CD4-positive, alpha-beta memory T cell (primary cell): Measurements from ENCODE around the gene KLHL40. TPM values are rescaled to one million over a fixed set of nuclear protein-coding genes. Genes with fewer than 3 reads are reported as not detected.

ENCODE experiments used
- CTCF ChIA-PET: fragments of 350-600 bp; sonication (Branson Sonifier 250); formaldehyde crosslinking; loops from one replicate; lab custom pipeline; 2021; ENCODE audit warnings: inconsistent platforms; ENCODE audit not compliant: partially characterized antibody; lab: Charles Lee
- POLR2A ChIA-PET: fragments of 350-600 bp; sonication (Branson Sonifier 250); formaldehyde crosslinking; loops from one replicate; lab custom pipeline; 2021; ENCODE audit not compliant: partially characterized antibody; lab: Charles Lee
- DNase-seq, 5 donors: peaks; one replicate each; pipeline versions ENCODE4 v3.0.0 to v3.0.0-alpha.2; 2020 to 2022; ENCODE audit warnings: mixed read lengths in 1 of 5
- H3K27ac ChIP-seq: one replicate; pipeline ENCODE4 v1.7.0; 2013; ENCODE audit warnings: low read depth, low read length
- H3K27me3 ChIP-seq: 2 replicates; pipeline ENCODE4 v1.7.0; 2013; ENCODE audit warnings: mild to moderate bottlenecking, low read length, moderate library complexity; ENCODE audit not compliant: insufficient read depth
- H3K36me3 ChIP-seq: 2 replicates; pipeline ENCODE4 v1.7.0; 2013; ENCODE audit warnings: mild to moderate bottlenecking, low read length, moderate library complexity; ENCODE audit not compliant: insufficient read depth
- H3K4me1 ChIP-seq: 2 replicates; pipeline ENCODE4 v1.7.0; 2013; ENCODE audit warnings: mild to moderate bottlenecking, low read length, moderate library complexity; ENCODE audit not compliant: insufficient read depth
- H3K4me3 ChIP-seq, 2 donors: one replicate each; pipeline ENCODE4 v1.7.0; 2013; ENCODE audit warnings: low read length in 2 of 2, mild to moderate bottlenecking in 1 of 2
- H3K9me3 ChIP-seq, 2 donors: one replicate each; pipeline ENCODE4 v1.7.0; 2013; ENCODE audit warnings: low read length in 2 of 2, control low read depth in 1 of 2; ENCODE audit not compliant: control insufficient read depth in 1 of 2
- H3K27ac Mint-ChIP-seq, 7 donors: one replicate each; pipeline ENCODE4 v1.8.0; 2020 to 2021; ENCODE audit warnings: mixed read lengths in 7 of 7, mild to moderate bottlenecking in 6 of 7, inconsistent platforms in 3 of 7, moderate library complexity in 3 of 7
- H3K27me3 Mint-ChIP-seq, 2 donors: one replicate each; pipeline ENCODE4 v1.8.0; 2020 to 2021; ENCODE audit warnings: mixed read lengths in 2 of 2
- H3K36me3 Mint-ChIP-seq, 2 donors: one replicate each; pipeline ENCODE4 v1.8.0; 2020 to 2021; ENCODE audit warnings: mixed read lengths in 2 of 2, inconsistent platforms in 1 of 2, mild to moderate bottlenecking in 1 of 2
- H3K4me1 Mint-ChIP-seq, 4 donors: one replicate each; pipeline ENCODE4 v1.8.0; 2020 to 2021; ENCODE audit warnings: mixed read lengths in 4 of 4, mild to moderate bottlenecking in 1 of 4
- H3K4me3 Mint-ChIP-seq, 8 donors: one replicate each; pipeline ENCODE4 v1.8.0; 2020 to 2021; ENCODE audit warnings: mixed read lengths in 8 of 8, mild to moderate bottlenecking in 7 of 8, moderate library complexity in 6 of 8, inconsistent platforms in 3 of 8
- H3K9me3 Mint-ChIP-seq, 8 donors: one replicate each; pipeline ENCODE4 v1.8.0; 2020 to 2021; ENCODE audit warnings: mixed read lengths in 8 of 8, mild to moderate bottlenecking in 5 of 8, inconsistent platforms in 3 of 8, moderate library complexity in 1 of 8
- intact Hi-C: fragments of 100-400 bp; cut with micrococcal nuclease; formaldehyde crosslinking; loops from one replicate; pipeline ENCODE4 v1.15.1; 2023
- polyA plus RNA-seq, 2 donors: library from polyadenylated mRNA; unstranded; fragments of 300-500 nt; fragmentation: Illumina TruSeq; gene quantifications; one replicate each; pipeline ENCODE4 v1.2.3, GENCODE V29; 2021
- total RNA-seq, 2 experiments: library from RNA; stranded (reverse); gene quantifications; one replicate each; pipeline ENCODE4 v1.2.3, GENCODE V29; 2021

KLHL40 gene
- total and polyA plus RNA-seq, 4 experiments from 2014 or later, result not detected

DNA sequence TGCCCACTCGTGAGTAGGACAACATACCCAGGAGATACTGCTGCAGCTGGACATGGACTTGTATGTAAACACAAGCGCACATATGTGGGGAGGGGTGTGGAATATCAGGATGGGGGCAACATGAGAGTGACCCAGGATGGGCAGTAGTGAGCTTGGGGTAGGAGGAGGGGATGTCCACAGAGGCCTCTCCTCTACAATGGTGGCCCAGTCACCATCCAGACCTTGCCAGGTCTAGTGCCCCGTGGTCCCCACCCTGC lies 32.1 kb upstream of the KLHL40 start:
- H3K27ac ChIP-seq, result no peak overlapping the region
- no peaks in the 10 kb centered on the region for H3K27me3 ChIP-seq
- Mint-ChIP-seq H3K36me3 (peaks cover 6 to 9% of the 10 kb centered on the region in 2 donors), H3K4me3 (peak overlapping the region; percentile 62 to 95 (median 86)), H3K27me3 (no peaks in the 10 kb centered on the region), H3K4me1 (peaks cover 6 to 27% (median 19%) of the 10 kb centered on the region in 4 donors), H3K9me3 (peaks cover 0 to 2% (median 0%) of the 10 kb centered on the region in 8 donors), H3K27ac (peak overlapping the region in 4 of 7 donors; percentile 18 to 79 (median 30))
- no peak overlapping the region for H3K4me3 ChIP-seq
- DNase-seq, result no peak
- H3K9me3 ChIP-seq, result no peaks in the 10 kb centered on the region
- H3K36me3 ChIP-seq, result no peaks in the 10 kb centered on the region
- H3K4me1 ChIP-seq, result peaks cover 28% of the 10 kb centered on the region
- ChIA-PET POLR2A (interaction anchor here (1.8 kb wide), 1 partner anchor 52 kb away, joined by 12 read pairs; the partner anchor contains the start of gene NKTR), CTCF (interaction anchor here (1.5 to 2.9 kb wide), 2 partner anchors 11 to 39 kb away, joined by 5 to 6 read pairs; no protein-coding TSS in a partner anchor)
- intact Hi-C loops, result loop anchor here (10.0 kb wide), 1 partner anchor 92 kb away; no protein-coding TSS in a partner anchor

DNA sequence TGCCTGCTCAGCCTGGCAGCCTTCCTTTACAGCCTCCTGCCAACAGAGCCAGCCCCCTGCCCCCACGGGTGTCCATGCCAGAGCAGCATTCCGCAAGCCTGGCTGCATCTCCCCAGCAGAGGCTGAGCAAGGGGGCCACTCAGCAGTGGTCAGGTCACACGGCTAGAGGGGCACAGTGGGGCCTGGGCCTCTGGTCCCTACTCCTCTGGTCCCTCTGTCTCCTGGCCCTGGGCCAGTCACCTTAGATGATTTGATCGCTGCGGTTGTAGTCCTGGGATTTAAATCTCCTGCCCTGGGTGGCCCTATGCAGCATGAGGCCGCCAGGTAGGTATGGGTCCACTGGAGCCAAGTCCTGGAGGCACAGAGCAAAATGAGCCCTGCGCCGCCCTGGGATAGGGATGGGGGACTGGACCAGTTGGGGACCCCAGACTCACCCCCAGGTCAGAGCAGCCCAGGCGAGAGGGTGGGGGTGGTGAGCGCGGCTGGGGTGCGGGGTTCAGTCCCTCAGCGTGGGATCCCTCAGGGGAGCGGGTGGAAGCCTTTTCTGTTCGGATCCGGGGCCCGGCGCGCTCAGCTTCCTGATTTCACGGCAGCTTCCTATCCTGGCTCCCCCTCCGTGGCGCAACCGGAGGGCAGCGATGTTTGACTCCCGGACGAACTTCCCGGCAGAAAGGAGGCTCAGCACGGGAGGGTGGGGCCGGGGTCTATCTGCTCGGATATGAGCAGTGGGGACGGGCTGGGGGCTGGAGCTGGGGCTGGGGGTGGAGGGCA lies 31.6 kb upstream of the KLHL40 start, which contains the start of gene ZBTB47:
Gene ZBTB47, plus strand, starts transcription at position 138 of the 771 bp plus-strand sequence. CDS start 4,659 bp downstream, outside the sequence.
- H3K36me3 ChIP-seq, result no peaks in the 10 kb centered on the region
- ChIA-PET CTCF (interaction anchor here (2.9 kb wide), 1 partner anchor 12 kb away, joined by 6 read pairs; no protein-coding TSS in a partner anchor), POLR2A (interaction anchor here (1.2 to 1.8 kb wide), 3 partner anchors 53 to 72 kb away, joined by 4 to 12 read pairs (median 5); partner anchors contain the start of genes NKTR, SEC22C and SS18L2)
- Mint-ChIP-seq H3K27ac (peak within 1 kb of the TSS in 5 of 7 donors; percentile 41 to 85 (median 75)), H3K9me3 (peaks cover 0 to 2% (median 0%) of the 10 kb centered on the region in 8 donors), H3K4me1 (peaks cover 6 to 27% (median 19%) of the 10 kb centered on the region in 4 donors), H3K4me3 (peak within 1 kb of the TSS; percentile 82 to 95 (median 86)), H3K27me3 (no peaks in the 10 kb centered on the region), H3K36me3 (peaks cover 5 to 6% of the 10 kb centered on the region in 2 donors)
- no peaks in the 10 kb centered on the region for H3K9me3 ChIP-seq
- DNase-seq, result peak in 2 of 5 donors; percentile 11 to 16
- H3K4me3 ChIP-seq, result peak within 1 kb of the TSS; percentile 19 to 54
- H3K27me3 ChIP-seq, result no peaks in the 10 kb centered on the region
- intact Hi-C loops, result loop anchor here (10.0 kb wide), 1 partner anchor 91 kb away; no protein-coding TSS in a partner anchor
- H3K27ac ChIP-seq, result no peak within 1 kb of the TSS
- peaks cover 28% of the 10 kb centered on the region for H3K4me1 ChIP-seq

DNA sequence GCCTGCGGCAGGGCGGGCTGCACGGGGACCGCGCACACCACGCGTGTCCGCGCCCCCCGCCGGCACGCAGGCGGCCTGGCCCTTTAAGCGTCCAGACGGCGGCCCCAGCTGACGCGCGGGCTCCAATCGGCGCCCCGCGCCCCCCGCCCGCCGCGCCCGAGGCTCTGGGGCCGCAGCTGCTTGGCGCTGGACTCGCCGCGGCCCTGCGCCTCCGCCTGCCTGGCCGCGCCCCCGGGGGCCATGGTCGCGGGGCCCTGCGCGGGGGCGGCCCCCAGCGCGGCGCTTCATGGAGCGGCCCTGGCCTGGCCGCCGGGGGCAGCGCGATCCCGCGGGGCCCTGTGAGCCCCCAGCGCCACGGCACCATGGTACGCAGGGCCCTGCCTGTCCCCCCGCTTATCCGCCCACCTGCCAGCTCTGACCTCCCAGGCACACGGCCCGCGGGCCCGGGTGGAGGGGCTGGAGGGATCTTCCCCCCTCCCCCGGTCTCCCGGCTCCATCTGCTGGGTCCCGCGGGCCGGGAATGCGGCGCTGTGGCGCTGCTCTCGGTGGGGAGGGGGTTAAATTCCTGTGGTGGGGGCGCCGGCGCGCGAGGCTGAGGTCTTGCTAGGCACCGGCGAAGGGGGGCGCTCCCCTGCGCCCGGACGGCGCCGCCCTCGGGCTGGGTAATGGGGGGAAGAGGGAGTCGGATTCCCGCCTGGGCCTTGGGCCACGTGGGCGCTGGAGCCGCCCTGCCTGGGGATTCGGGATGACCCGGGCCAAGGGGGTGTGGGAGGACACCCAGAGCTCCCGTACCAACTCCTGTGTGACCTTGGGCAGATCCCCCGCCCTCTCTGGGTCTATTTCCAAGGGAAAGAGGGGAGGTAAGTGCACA lies 30.8 kb upstream of the KLHL40 start:
- Histone ChIP-seq H3K27me3 (no peaks in the 10 kb centered on the region), H3K27ac (no peak overlapping the region), H3K4me1 (peaks cover 28% of the 10 kb centered on the region), H3K36me3 (no peaks in the 10 kb centered on the region), H3K4me3 (peak overlapping the region in 1 of 2 donors; percentile 54), H3K9me3 (no peaks in the 10 kb centered on the region)
- H3K27ac Mint-ChIP-seq, result peak overlapping the region in 3 of 7 donors; percentile 7 to 59 (median 57)
- H3K4me1 Mint-ChIP-seq, result peaks cover 6 to 27% (median 19%) of the 10 kb centered on the region in 4 donors
- H3K27me3 Mint-ChIP-seq, result no peaks in the 10 kb centered on the region
- H3K4me3 Mint-ChIP-seq, result peak overlapping the region; percentile 40 to 86 (median 56)
- POLR2A ChIA-PET, result interaction anchor here (0.7 to 1.8 kb wide), 5 partner anchors 14 to 92 kb away, joined by 3 to 12 read pairs (median 4); partner anchors contain the start of genes NKTR, SEC22C and SS18L2
- intact Hi-C loops, result loop anchor here (10.0 kb wide), 1 partner anchor 90 kb away; no protein-coding TSS in a partner anchor
- peak in 2 of 5 donors; percentile 11 to 21 for DNase-seq
- H3K36me3 Mint-ChIP-seq, result no peaks in the 10 kb centered on the region
- peaks cover 0 to 2% (median 0%) of the 10 kb centered on the region in 8 donors for H3K9me3 Mint-ChIP-seq
- CTCF ChIA-PET, result interaction anchor here (2.9 kb wide), 1 partner anchor 13 kb away, joined by 6 read pairs; no protein-coding TSS in a partner anchor

DNA sequence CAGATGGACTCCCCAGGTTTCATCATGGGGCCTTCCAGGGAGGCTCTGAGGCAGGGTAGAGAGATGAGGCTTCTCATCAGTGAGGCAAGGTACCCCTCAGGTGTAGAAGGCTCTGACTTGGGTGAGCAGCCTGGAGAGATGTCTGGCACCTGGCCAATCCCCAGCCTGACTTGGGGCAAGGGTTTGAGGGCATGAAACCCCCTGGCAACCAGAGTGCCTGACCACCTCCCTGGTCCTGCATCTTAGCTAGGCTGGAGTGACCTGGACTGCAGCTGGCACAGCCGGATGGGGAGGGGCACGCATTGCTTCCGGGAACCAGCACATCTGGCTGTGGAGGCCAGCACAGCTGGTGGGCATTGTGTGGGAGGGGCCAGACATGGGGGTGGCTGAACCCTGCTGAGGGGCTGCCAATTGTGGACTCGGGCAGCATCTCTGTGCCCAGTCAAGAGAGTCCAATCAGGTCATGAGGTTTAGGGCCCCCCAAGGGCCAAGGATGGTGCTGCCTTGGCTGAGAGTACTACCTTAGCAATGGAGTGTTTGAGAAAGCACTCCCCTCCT lies 29.9 kb upstream of the KLHL40 start:
- peaks cover 28% of the 10 kb centered on the region for H3K4me1 ChIP-seq
- no peak overlapping the region for H3K27ac ChIP-seq
- ChIA-PET CTCF (no interaction called here), POLR2A (no interaction called here)
- Mint-ChIP-seq H3K27me3 (no peaks in the 10 kb centered on the region), H3K4me1 (peaks cover 6 to 27% (median 20%) of the 10 kb centered on the region in 4 donors), H3K9me3 (peaks cover 0 to 2% (median 0%) of the 10 kb centered on the region in 8 donors), H3K27ac (peak overlapping the region in 6 of 7 donors; percentile 7 to 71 (median 62)), H3K4me3 (peak overlapping the region; percentile 40 to 75 (median 56)), H3K36me3 (no peaks in the 10 kb centered on the region)
- no peaks in the 10 kb centered on the region for H3K9me3 ChIP-seq
- peak in 1 of 5 donors; percentile 13 for DNase-seq
- H3K4me3 ChIP-seq, result no peak overlapping the region
- intact Hi-C loops, result loop anchor here (10.0 kb wide), 1 partner anchor 89 kb away; no protein-coding TSS in a partner anchor
- H3K27me3 ChIP-seq, result no peaks in the 10 kb centered on the region
- no peaks in the 10 kb centered on the region for H3K36me3 ChIP-seq

DNA sequence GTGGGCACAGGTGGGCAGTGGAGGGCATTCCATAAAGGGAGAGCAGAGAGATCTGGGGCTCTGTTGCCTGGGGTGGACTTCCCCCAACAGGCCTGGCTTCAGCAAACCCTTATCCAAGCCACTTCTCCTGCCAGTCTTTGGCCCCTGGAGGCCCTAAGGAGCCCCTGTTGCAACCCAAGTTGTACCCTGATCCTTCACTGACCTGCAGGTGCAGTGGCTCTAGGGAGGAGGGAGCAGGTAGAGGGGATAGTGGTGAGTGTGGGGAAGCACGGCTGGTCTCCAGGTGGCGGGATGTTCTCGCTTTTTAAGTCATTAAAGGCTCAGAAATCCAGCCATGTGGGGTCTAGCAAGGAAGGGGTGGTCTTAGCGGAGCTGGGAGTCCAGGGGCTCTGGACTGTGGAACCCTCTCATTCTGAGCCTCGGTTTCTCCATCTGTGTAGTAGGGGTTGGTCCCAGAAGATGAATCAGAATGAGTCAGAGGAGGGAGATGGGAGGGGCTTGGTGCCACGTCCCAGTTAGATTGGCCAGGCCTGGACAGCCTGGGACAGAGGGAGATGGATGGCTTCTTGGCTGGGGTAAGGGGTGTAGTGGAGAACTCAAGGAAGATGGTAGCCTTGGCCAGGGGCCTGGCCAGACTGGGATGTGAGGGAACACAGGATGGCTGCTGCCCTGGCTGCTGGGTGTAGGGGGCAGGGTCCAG lies 29.2 kb upstream of the KLHL40 start:
- no peak for DNase-seq
- intact Hi-C loops, result loop anchor here (10.0 kb wide), 1 partner anchor 89 kb away; no protein-coding TSS in a partner anchor
- ChIA-PET POLR2A (no interaction called here), CTCF (no interaction called here)
- no peaks in the 10 kb centered on the region for H3K9me3 ChIP-seq
- peak overlapping the region in 4 of 7 donors; percentile 4 to 68 (median 62) for H3K27ac Mint-ChIP-seq
- no peak overlapping the region for H3K4me3 ChIP-seq
- peaks cover 0 to 2% (median 0%) of the 10 kb centered on the region in 8 donors for H3K9me3 Mint-ChIP-seq
- H3K27me3 Mint-ChIP-seq, result no peaks in the 10 kb centered on the region
- peaks cover 28% of the 10 kb centered on the region for H3K4me1 ChIP-seq
- no peaks in the 10 kb centered on the region for H3K27me3 ChIP-seq
- peaks cover 6 to 33% (median 20%) of the 10 kb centered on the region in 4 donors for H3K4me1 Mint-ChIP-seq
- no peak overlapping the region for H3K27ac ChIP-seq
- no peaks in the 10 kb centered on the region for H3K36me3 Mint-ChIP-seq
- peak overlapping the region in 7 of 8 donors; percentile 7 to 74 (median 57) for H3K4me3 Mint-ChIP-seq
- H3K36me3 ChIP-seq, result no peaks in the 10 kb centered on the region
